Thyroid gland (tissue), 4 donors: ENCODE measurements around the gene STAC2. TPM values are rescaled to one million over a fixed set of nuclear protein-coding genes. Genes with fewer than 3 reads are reported as not detected.

Experiments used
- DNase-seq, 2 donors: peaks; one replicate each; pipeline ENCODE4 v3.0.0-alpha.2; 2019
- H3K27ac ChIP-seq, 3 donors: fragments of 200-600 bp; sonication (generic); 1 replicate in 2 of 3; 2 replicates in 1 of 3; pipeline ENCODE4 v1.5.1; 2016 to 2019; ENCODE audit warnings: mild to moderate bottlenecking in 1 of 3, moderate library complexity in 1 of 3
- H3K27me3 ChIP-seq: fragments of 200-600 bp; sonication (generic); one replicate; pipeline ENCODE4 v1.5.1; 2019
- H3K36me3 ChIP-seq, 2 donors: fragments of 200-600 bp; sonication (generic); one replicate each; pipeline ENCODE4 v1.5.1; 2016 to 2019
- H3K4me1 ChIP-seq, 2 donors: fragments of 200-600 bp; sonication (generic); one replicate each; pipeline ENCODE4 v1.5.1; 2017 to 2019
- H3K4me3 ChIP-seq, 3 donors: fragments of 200-600 bp; sonication (generic); replicated peaks in 1 of 3; 1 replicate in 2 of 3; 2 replicates in 1 of 3; pipeline ENCODE4 v1.5.1; 2016; ENCODE audit warnings: mild to moderate bottlenecking in 1 of 3
- H3K9me3 ChIP-seq: fragments of 200-600 bp; sonication (generic); one replicate; pipeline ENCODE4 v1.5.1; 2017
- POLR2A ChIP-seq, 2 donors: fragments of 450-650 bp; IDR thresholded peaks; one replicate each; pipeline ENCODE4 v1.6.1; 2017; ENCODE audit warnings: antibody characterized with exemption in 2 of 2, mild to moderate bottlenecking in 2 of 2, moderate library complexity in 1 of 2
- WGBS, 2 donors: methylation state at CpG; one replicate each; pipeline ENCODE4 v1.1.5; 2017; 5-methylcytosine and 5-hydroxymethylcytosine counted together
- intact Hi-C: fragments of 100-400 bp; cut with DNase I; formaldehyde crosslinking; loops from one replicate; pipeline ENCODE4 v1.15.1; 2023
- total RNA-seq, 4 donors: library from RNA; depleted of rRNA; stranded (reverse); fragments of >200 nt; gene quantifications; one replicate each; pipeline ENCODE4 v1.2.3, GENCODE V29; 2016
- TF ChIP-seq, protein P1 (sequence below), 6 experiments: fragments of 200-600 bp in 3 of 6; fragments of 450-650 bp in 3 of 6; sonication (generic) in 3 of 6; IDR thresholded peaks; one replicate each; pipeline ENCODE4 v1.5.1; 2016 to 2019; ENCODE audit warnings: antibody characterized with exemption in 6 of 6, mild to moderate bottlenecking in 2 of 6, inconsistent platforms in 1 of 6, moderate library complexity in 1 of 6

STAC2 gene
- total RNA-seq, 4 donors from 2014 or later = not detected

GRCh38 chr17:39175695-39176093 lies 50.1 kb downstream of the STAC2 start:
- H3K27ac ChIP-seq = no peak overlapping the region
- TF ChIP-seq, protein P1, sequence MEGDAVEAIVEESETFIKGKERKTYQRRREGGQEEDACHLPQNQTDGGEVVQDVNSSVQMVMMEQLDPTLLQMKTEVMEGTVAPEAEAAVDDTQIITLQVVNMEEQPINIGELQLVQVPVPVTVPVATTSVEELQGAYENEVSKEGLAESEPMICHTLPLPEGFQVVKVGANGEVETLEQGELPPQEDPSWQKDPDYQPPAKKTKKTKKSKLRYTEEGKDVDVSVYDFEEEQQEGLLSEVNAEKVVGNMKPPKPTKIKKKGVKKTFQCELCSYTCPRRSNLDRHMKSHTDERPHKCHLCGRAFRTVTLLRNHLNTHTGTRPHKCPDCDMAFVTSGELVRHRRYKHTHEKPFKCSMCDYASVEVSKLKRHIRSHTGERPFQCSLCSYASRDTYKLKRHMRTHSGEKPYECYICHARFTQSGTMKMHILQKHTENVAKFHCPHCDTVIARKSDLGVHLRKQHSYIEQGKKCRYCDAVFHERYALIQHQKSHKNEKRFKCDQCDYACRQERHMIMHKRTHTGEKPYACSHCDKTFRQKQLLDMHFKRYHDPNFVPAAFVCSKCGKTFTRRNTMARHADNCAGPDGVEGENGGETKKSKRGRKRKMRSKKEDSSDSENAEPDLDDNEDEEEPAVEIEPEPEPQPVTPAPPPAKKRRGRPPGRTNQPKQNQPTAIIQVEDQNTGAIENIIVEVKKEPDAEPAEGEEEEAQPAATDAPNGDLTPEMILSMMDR (IDR thresholded peaks at IDR 0.05) = no peak
- TF ChIP-seq POLR2A (IDR thresholded peaks at IDR 0.05) = no peak
- H3K27me3 ChIP-seq = no peaks in the 10 kb centered on the region
- intact Hi-C loops = no loop called here
- H3K4me3 ChIP-seq = no peak overlapping the region
- DNase-seq = no peak
- WGBS, 2 donors = 77 to 83% methylated on average over 10 of the region's 10 CpGs
- peaks cover 0 to 10% of the 10 kb centered on the region in 2 donors for H3K36me3 ChIP-seq
- H3K9me3 ChIP-seq = no peaks in the 10 kb centered on the region
- H3K4me1 ChIP-seq = peaks cover 0 to 7% of the 10 kb centered on the region in 2 donors

GRCh38 chr17:39174920-39175694 lies 50.6 kb downstream of the STAC2 start:
- Histone ChIP-seq H3K4me3 (no peak overlapping the region), H3K4me1 (peaks cover 0 to 7% of the 10 kb centered on the region in 2 donors), H3K27ac (no peak overlapping the region), H3K9me3 (no peaks in the 10 kb centered on the region), H3K36me3 (peaks cover 0 to 10% of the 10 kb centered on the region in 2 donors), H3K27me3 (no peaks in the 10 kb centered on the region)
- no peak for TF ChIP-seq POLR2A (IDR thresholded peaks at IDR 0.05)
- TF ChIP-seq, protein P1 (IDR thresholded peaks at IDR 0.05) = peak; percentile 53 to 76 (median 67)
- 66 to 67% methylated on average over 32 to 35 of the region's 35 CpGs for WGBS, 2 donors
- peak; percentile 65 to 70 for DNase-seq
- intact Hi-C loops = no loop called here

DNA sequence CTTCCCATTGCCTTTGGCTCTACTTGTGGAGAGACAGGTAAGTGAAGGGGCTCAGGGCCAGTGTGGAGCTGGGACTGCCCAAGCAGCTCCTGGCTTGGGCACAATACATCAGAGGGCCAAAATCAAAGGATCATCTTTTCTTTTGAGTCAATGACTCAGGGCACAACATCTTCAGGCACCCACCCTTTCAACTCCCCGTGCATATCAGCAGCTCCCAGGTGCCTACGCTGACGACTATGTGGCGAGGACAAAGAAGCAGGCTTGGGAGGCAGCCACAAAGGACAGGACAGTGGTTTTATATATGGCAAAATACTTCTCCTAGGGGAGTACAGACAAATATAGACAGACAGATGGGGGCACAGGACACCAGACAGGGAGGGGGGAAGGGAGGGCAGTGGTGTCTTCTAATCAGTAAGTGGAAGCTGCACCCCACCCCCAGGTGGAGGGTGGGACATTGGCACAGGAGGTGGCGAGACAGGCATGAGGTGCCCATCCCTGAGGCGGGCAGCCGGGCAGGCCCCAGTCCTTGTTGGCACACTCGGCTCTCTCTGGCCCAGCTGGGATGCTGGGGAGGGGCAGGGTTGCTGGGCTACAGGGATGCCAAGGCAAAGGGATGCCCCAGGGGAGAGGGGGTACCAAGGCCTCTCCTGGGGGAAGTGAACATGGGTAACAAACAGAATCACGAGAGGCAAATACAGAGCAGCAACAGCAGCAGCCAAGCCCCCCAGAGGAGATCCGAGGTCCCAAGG lies 52.0 kb downstream of the STAC2 start:
- H3K4me3 ChIP-seq = no peak overlapping the region
- intact Hi-C loops = no loop called here
- H3K9me3 ChIP-seq = no peaks in the 10 kb centered on the region
- 67 to 76% methylated on average over 9 to 10 of the region's 10 CpGs for whole genome bisulfite sequencing, 2 donors
- H3K4me1 ChIP-seq = peaks cover 0 to 7% of the 10 kb centered on the region in 2 donors
- TF ChIP-seq POLR2A (IDR thresholded peaks at IDR 0.05) = no peak
- TF ChIP-seq, protein P1 (IDR thresholded peaks at IDR 0.05) = no peak
- H3K27me3 ChIP-seq = no peaks in the 10 kb centered on the region
- H3K27ac ChIP-seq = no peak overlapping the region
- DNase-seq = no peak
- H3K36me3 ChIP-seq = peaks cover 0 to 10% of the 10 kb centered on the region in 2 donors

DNA sequence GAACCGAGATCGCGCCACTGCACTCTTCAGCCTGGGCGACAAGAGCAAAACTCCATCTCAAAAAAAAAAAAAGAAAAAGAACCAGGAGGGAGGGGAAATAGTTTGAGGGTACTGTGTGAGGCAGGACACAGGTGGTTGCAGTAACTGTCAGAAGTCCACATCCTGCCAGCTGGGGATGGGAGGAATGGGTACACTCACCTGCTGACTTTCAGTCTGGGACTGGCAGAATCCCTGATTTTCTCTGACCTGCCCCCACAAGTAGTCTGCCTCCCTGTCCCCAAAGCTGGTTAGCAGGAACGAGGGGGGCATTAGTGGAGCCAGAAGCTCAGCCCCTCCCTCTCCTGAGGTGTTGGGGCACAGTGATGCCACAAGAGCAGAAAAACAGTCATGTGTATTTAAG lies 52.7 kb downstream of the STAC2 start:
- Histone ChIP-seq H3K9me3 (no peaks in the 10 kb centered on the region), H3K4me3 (no peak overlapping the region), H3K4me1 (peaks cover 0 to 7% of the 10 kb centered on the region in 2 donors), H3K27ac (no peak overlapping the region), H3K27me3 (no peaks in the 10 kb centered on the region), H3K36me3 (peaks cover 0 to 10% of the 10 kb centered on the region in 2 donors)
- intact Hi-C loops = no loop called here
- TF ChIP-seq, protein P1 (IDR thresholded peaks at IDR 0.05) = no peak
- no peak for TF ChIP-seq POLR2A (IDR thresholded peaks at IDR 0.05)
- no peak for DNase-seq
- 64 to 68% methylated on average over 5 of the region's 5 CpGs for WGBS, 2 donors

GRCh38 chr17:39171933-39172332 lies 53.8 kb downstream of the STAC2 start:
- no peaks in the 10 kb centered on the region for H3K9me3 ChIP-seq
- peaks cover 0 to 7% of the 10 kb centered on the region in 2 donors for H3K36me3 ChIP-seq
- peaks cover 0 to 7% of the 10 kb centered on the region in 2 donors for H3K4me1 ChIP-seq
- H3K27ac ChIP-seq = no peak overlapping the region
- WGBS, 2 donors = 76 to 77% methylated on average over 5 of the region's 5 CpGs
- DNase-seq = peak; percentile 55 to 59
- TF ChIP-seq, protein P1 (IDR thresholded peaks at IDR 0.05) = no peak
- no peak for TF ChIP-seq POLR2A (IDR thresholded peaks at IDR 0.05)
- no peak overlapping the region for H3K4me3 ChIP-seq
- H3K27me3 ChIP-seq = no peaks in the 10 kb centered on the region
- intact Hi-C loops = no loop called here
